GM18868 (cell line): ENCODE measurements around the gene HS3ST5.
"Not testable (repeated sequence)": the region's sequence is repeated elsewhere in the genome, so short reads cannot be mapped to it uniquely, and the experiment has no call there.

ENCODE experiments used
- ATAC-seq: cut with Tn5 transposase; IDR thresholded peaks from one replicate; pipeline ENCODE4 v1.9.1; 2021; ENCODE audit warnings: mild to moderate bottlenecking, moderate library complexity; ENCODE audit not compliant: unreplicated experiment

The HS3ST5 gene

GRCh38 chr6:114339706-114340105 lies 3.1 kb downstream of the HS3ST5 start:
- ATAC-seq: no peak

- ATAC-seq: no peak
Measured at GRCh38 chr6:114334237-114334636, 8.6 kb downstream of the HS3ST5 start.

- no peak for ATAC-seq
Measured at GRCh38 chr6:114327074-114327473, 15.7 kb downstream of the HS3ST5 start.

DNA sequence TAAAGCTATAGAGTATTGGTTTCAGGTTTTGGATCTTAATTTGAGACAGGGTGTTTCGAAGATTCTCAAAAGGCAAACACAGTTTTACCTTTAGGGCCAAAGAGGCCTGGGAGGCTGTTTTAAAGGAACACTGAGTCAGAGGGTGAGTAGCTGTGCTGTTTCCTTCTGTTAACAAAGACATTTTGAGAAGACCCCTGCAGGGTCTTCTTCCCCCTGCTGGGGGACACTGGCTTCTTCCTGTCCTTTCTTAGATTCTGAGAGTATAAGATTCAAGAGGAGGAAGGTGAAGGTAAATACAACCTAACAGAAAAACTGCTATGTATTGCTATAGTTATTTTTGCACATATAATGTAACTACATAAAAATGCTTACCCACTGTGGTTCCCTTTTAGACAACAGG lies 19.0 kb downstream of the HS3ST5 start:
- ATAC-seq: no peak

- no peak for ATAC-seq
Measured at GRCh38 chr6:114319749-114320148, 23.1 kb downstream of the HS3ST5 start.

DNA sequence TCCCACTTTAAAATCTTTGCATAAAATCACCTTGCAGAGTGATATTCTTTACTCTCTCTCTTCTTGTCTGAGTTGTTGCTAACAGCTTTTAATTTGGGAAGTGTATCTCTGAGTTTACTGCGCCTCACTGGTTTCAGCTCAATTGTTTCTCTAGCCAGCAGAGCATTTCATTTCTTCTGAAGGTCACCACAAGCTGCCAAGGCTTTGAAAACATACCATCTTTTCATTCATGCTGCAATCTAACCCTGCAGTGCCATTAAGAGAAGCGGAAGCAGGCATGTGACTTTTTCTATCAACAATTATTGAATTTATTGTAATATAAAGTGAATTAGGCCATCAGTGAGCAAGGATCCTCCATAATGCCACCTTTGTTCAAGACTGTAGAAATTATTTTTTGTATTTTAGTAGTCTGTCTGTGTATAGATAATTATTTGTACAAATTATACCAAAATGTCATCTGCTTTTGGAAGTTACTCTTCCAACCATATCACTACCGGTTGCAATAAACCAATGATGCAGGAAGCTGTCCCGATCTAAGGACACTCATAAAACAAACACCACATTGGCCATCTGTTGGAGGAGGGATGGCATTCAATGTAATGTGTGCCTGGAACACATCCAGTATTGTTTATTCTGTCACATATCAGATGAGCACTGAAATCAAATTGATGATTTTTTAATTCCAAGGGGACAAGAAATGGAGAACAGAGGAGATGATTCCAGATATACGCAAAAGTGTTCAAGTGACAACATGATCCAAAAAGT lies 26.8 kb downstream of the HS3ST5 start:
- no peak for ATAC-seq

GRCh38 chr6:114313816-114314215 lies 29.0 kb downstream of the HS3ST5 start:
- not testable (repeated sequence) for ATAC-seq

DNA sequence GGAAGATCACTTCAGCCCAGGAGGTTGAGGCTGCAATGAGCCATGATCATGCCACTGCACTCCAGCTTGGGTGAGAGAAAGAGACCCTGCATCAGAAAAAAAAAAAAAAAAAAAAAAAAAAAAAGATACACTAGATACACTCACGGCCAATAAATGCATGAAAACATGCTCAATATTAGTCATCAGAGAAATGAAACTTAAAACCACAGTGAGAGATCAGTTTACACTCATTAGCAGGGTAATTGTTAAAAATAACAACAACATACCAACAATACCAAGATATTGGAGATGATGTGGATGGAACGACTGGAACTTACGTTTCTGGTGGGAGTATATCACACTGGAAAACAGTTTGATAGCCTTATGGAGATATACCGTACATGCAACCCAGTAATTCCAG lies 29.9 kb downstream of the HS3ST5 start:
- no peak for ATAC-seq

DNA sequence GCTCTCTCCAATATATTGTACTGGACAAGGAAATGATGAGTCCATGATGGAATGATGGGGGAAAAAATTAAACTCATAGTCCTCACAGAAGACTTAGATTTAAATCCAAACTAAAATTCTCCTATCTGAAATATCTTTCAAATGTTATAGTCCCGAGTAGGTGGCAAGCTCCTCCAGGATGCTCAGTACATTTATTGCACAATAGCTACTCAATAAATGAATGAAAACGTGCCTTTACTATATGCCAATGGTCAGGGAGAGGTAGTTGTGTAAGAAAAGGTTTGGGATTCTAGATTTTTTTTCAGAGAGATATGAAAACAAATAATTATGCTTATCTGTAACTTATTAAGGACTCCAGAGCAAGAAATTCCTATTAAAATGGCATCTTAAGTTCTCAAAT lies 32.8 kb downstream of the HS3ST5 start:
- no peak for ATAC-seq

GRCh38 chr6:114304304-114304887 lies 38.4 kb downstream of the HS3ST5 start:
- no peak for ATAC-seq

GRCh38 chr6:114301596-114302219 lies 41.1 kb downstream of the HS3ST5 start:
- no peak for ATAC-seq

DNA sequence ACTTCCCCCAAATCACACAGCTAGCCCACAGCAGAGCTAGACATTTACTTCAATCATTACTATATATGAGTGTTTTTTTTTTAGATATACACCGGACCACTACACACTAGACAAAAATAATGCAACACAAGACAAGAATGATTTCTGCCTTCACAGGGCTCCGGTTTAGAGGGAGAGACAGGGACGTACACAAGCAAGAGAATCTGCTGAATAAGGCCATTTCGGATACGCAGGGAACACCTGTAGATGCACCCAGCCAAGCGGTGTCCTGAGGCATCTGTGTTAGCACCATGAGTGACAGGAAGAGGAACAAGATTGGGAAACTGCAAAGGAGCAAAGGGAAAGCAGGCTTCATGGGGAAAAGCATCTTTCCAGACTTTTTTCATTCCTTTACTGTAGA lies 45.7 kb downstream of the HS3ST5 start:
- no peak for ATAC-seq

DNA sequence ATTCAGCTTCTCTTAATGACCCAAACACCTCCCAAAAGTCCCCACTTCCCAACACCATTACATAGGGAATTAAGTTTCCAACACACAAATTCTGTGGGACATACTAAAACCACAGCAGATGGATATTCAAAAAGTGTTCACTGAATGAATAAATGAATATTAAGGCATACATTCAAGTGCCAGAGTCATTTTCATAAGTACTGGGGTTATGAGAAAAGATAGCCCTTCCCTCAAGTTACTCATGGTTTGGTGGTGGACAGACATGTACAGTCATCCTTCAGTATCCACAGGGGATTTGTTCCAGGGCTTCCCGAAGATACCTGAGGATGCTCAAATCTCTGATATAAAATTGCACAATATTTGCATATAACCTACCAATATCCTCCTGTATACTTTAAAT lies 50.4 kb downstream of the HS3ST5 start:
- no peak for ATAC-seq

DNA sequence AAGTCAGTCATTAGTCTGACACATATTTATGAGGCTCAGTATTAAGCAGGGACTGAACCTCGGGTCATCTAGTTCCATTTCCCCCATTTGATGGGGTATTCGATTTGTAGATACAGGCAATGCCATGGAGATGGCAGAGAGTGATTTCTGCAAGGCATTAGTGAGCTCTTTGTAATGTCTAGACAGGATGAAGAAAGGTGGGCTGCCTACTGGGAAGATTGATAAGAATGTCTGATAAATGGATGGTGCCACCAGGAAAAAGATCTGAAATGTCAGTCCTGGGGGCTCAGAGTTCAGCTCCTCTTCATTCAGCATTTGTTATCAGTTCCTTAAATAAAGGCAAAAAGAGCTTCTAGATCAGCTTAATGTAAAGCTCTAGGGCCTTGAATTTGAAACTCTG lies 51.4 kb downstream of the HS3ST5 start:
- ATAC-seq: no peak

- ATAC-seq: no peak
Measured at GRCh38 chr6:114290864-114291263, 52.0 kb downstream of the HS3ST5 start.

GRCh38 chr6:114288701-114289495 lies 53.9 kb downstream of the HS3ST5 start:
- ATAC-seq: no peak

GRCh38 chr6:114287461-114287860 lies 55.4 kb downstream of the HS3ST5 start:
- no peak for ATAC-seq

GRCh38 chr6:114286211-114286610 lies 56.6 kb downstream of the HS3ST5 start:
- ATAC-seq: no peak

DNA sequence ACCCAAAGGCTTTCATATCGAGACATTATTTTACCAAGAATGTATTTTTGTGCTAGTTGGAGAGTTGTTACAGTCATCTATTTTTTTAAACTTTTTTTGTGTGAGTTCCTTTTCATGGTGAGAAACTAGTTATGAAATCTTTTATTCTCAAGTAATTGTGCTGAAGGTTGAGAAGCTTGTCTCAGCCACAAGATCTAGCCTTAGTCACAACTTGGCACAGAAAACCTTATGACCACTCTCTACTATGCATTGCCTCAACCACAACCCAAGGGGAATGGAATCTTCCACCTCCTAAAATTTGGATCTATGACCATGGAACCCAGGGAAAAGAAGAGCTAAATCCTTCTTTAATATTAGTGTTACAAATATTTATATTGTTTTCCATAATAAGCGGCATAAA lies 58.5 kb downstream of the HS3ST5 start:
- no peak for ATAC-seq

DNA sequence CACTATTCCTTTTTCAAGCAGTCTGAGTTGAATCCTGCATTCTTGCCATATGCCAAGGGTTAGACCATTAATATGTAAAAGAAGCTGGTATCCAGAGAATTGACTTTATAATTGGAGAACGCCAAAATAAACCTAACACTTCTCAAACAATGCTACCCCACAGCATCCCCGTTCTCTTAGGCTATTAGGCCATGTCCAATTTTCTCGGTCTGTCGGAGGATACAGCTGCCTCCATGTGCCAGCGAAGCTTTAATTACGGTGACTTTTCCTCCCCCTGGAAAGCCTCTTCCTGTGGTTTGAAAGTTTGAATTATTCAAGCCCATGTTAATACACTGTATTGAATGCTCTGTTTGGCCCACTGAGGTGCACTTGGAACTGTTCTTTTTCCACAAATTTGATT lies 60.5 kb downstream of the HS3ST5 start:
- no peak for ATAC-seq

DNA sequence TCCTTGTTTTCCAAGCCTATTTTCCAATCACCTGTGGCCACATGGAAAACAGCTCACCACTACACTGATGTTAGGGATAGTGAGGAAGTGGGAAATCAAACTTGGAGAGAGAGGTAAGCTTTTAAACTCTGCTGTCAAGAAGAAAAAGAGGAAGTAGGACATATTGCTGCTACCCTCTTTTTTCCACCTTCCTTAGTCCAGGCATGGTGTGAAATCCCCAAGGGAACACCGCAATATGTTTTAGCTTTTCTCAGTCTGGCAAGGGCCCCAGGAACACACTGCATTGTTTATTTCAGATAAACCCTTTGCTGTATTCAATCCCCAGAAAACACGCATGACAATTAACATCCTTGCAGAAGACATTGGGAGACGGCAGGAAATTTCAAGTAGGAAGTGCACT lies 61.3 kb downstream of the HS3ST5 start:
- no peak for ATAC-seq
